Fibroblast of mammary gland (primary cell): ENCODE data around the gene SPRN.
"Not testable (repeated sequence)": the region's sequence is repeated elsewhere in the genome, so short reads cannot be mapped to it uniquely, and the experiment has no call there.

Source experiments
- DNase-seq: peaks from one replicate; pipeline ENCODE4 v3.0.0-alpha.2; 2010; ENCODE audit warnings: low read depth
- H3K4me3 ChIP-seq: 2 replicates; pipeline ENCODE4 v1.5.1; 2011; ENCODE audit warnings: low read depth, mild to moderate bottlenecking, low read length, moderate library complexity; ENCODE audit not compliant: control insufficient read depth
- CTCF ChIP-seq: conservative IDR thresholded peaks from 2 replicates; pipeline ENCODE4 v1.5.1; 2011; ENCODE audit warnings: low read depth, low read length, inconsistent platforms; ENCODE audit not compliant: control insufficient read depth, insufficient read depth

The SPRN gene

GRCh38 chr10:133418289-133418993 lies 6.0 kb downstream of the SPRN start:
- DNase-seq: no peak
- no peak for TF ChIP-seq CTCF
- H3K4me3 ChIP-seq: no peak overlapping the region

- no peak for TF ChIP-seq CTCF
- no peak for DNase-seq
- H3K4me3 ChIP-seq: no peak overlapping the region
Measured at GRCh38 chr10:133415752-133416151, 8.7 kb downstream of the SPRN start.

- not testable (repeated sequence) for H3K4me3 ChIP-seq, DNase-seq
Measured at GRCh38 chr10:133414401-133414800, 10.0 kb downstream of the SPRN start.

DNA sequence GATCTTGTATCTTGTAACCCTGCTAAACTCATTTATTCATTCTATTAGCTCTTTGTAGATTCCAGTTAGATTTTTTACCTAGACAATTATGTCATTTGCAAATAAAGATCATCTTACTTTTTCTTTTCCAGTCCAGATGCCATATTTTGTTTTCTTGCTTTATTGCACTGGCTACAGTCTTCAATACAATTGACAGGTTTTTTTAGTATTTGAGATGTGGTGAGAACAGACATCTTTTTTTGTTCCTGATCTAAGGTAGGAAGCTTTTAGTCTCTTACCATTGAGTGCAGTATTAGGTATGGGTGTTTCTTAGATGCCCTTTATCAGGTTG lies 12.1 kb downstream of the SPRN start:
- no peak overlapping the region for H3K4me3 ChIP-seq

GRCh38 chr10:133411523-133412380 lies 12.7 kb downstream of the SPRN start:
- H3K4me3 ChIP-seq: no peak overlapping the region
- DNase-seq: no peak
- TF ChIP-seq CTCF: no peak

More for the DNA sequence above, 12.1 kb downstream of the SPRN start:
- DNase-seq: no peak
- TF ChIP-seq CTCF: no peak

- no peak overlapping the region for H3K4me3 ChIP-seq
- no peak for TF ChIP-seq CTCF
- peak; percentile 43 for DNase-seq
Measured at GRCh38 chr10:133405844-133406527, 18.4 kb downstream of the SPRN start.

DNA sequence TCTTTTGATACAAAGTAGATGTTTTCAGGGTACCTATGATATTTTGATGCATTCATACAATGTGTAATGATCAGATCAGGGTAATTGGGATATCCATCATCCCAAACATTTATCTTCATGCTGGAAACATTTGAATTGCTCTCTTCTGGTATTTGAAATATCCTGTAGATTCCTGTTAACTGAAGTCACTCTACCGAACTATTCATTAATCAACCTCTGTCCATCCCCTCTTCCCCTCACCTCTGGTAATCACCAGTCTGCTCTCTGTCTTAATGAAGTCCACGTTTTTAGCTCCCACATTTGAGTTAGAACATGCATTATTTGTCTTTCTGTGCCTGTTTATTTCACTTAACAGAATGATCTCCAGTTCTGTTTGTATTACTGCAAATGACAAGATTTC lies 19.2 kb downstream of the SPRN start:
- no peak for TF ChIP-seq CTCF
- DNase-seq: no peak
- H3K4me3 ChIP-seq: no peak overlapping the region
